ENCODE measurements around the gene RAB11A. TPM values are rescaled to one million over a fixed set of nuclear protein-coding genes. Genes with fewer than 3 reads are reported as not detected.

The RAB11A gene
- total and polyA plus RNA-seq, 2 of the 13 experiments (the other 11 are each of a cell fraction or from before 2014, with no cell fraction given) = 161 to 162 TPM

- Histone ChIP-seq H3K27me3 (ENCODE audit: control insufficient read depth in 1 of 2, insufficient read depth in 2 of 2, low read length in 2 of 2) (no peaks in the 10 kb centered on the region), H3K9me3 (ENCODE audit: low read length) (no peaks in the 10 kb centered on the region), H3K27ac (ENCODE audit: extremely low read length, insufficient read depth, low read length) (peak overlapping the region; percentile 52), H3K36me3 (replicated peaks in 1 of 2; ENCODE audit: control insufficient read depth in 1 of 2, insufficient read depth in 2 of 2, low read length in 2 of 2) (no peaks in the 10 kb centered on the region), H2AFZ (ENCODE audit: low read length) (peak overlapping the region; percentile 57), H4K20me1 (ENCODE audit: insufficient read depth, low read length) (no peaks in the 10 kb centered on the region), H3K79me2 (ENCODE audit: insufficient read depth, low read length) (no peaks in the 10 kb centered on the region), H3K4me1 (ENCODE audit: insufficient read depth, low read length) (peaks cover 55% of the 10 kb centered on the region), H3K9ac (ENCODE audit: insufficient read depth, low read depth, low read length) (peak overlapping the region; percentile 32), H3K4me2 (ENCODE audit: low read depth, low read length) (peak overlapping the region; percentile 56), H3K4me3 (replicated peaks in 1 of 3; ENCODE audit: insufficient read depth in 1 of 3, low read depth in 2 of 3, low read length in 3 of 3) (peak overlapping the region in 1 of 3 experiments; percentile 9; a peak in 1 of 6 replicates)
- BruUV-seq (replicated peaks) = no TSS peak
- CTCF ChIA-PET (ENCODE audit: low intra/inter-chr PET ratio, low total read pairs) = interaction anchor here (0.6 to 1.3 kb wide), 2 partner anchors 33 to 183 kb away, joined by 3 read pairs; no protein-coding TSS in a partner anchor
- intact Hi-C loops (cut with micrococcal nuclease; ENCODE audit: unreplicated experiment) = loop anchor here (5.0 kb wide), 1 partner anchor 82 kb away; no protein-coding TSS in a partner anchor
- in situ Hi-C loops (cut with HindIII; ENCODE audit: extremely low pct_ligation_motif_present, low pct_unique_long_range_greater_than_20kb) = no loop called here
- FAIRE-seq (peak; percentile 96), ATAC-seq (peak; percentile 99), DNase-seq (ENCODE audit: low spot score) (peak; percentile 81)
- POLR2A ChIA-PET = interaction anchor here (1.1 to 2.7 kb wide), 7 partner anchors 9 to 46 kb away, joined by 3 to 37 read pairs (median 5); partner anchors contain the start of genes DENND4A and RAB11A
- WGBS (ENCODE audit: low lambda C conversion rate) = 50% methylated on average over 6 of the region's 7 CpGs
- no peak for TF ChIP-seq PRMT3 (CRISPR knock-in tag; IDR thresholded peaks at IDR 0.05; ENCODE audit: borderline replicate concordance, low read depth)
- no peak for TF ChIP-seq ZSCAN9 (CRISPR knock-in tag; IDR thresholded peaks at IDR 0.05; ENCODE audit: borderline replicate concordance)
- no peak for TF ChIP-seq AFF4 (CRISPR knock-in tag; IDR thresholded peaks at IDR 0.05)
- peak; percentile 32 for TF ChIP-seq PHF8 (CRISPR knock-in tag; IDR thresholded peaks at IDR 0.05)
- peak; percentile 25; the same call in 1 of the 2 replicates for TF ChIP-seq ELF3 (CRISPR knock-in tag; IDR thresholded peaks at IDR 0.05)
- TF ChIP-seq SAP130 (CRISPR knock-in tag; IDR thresholded peaks at IDR 0.05; ENCODE audit: low read depth) = peak; percentile 36; the same call in 1 of the 2 replicates
- no peak for TF ChIP-seq POLR2G (IDR thresholded peaks at IDR 0.05; ENCODE audit: low read depth, low read length)
- no peak for TF ChIP-seq ZNF251 (CRISPR knock-in tag; IDR thresholded peaks at IDR 0.05)
- TF ChIP-seq ZNF30 (CRISPR knock-in tag; IDR thresholded peaks at IDR 0.05) = no peak
- no peak for TF ChIP-seq ZNF329 (CRISPR knock-in tag; IDR thresholded peaks at IDR 0.05; ENCODE audit: low read depth)
- no peak for TF ChIP-seq E2F2 (CRISPR knock-in tag; IDR thresholded peaks at IDR 0.05; ENCODE audit: borderline replicate concordance)
- no peak for TF ChIP-seq ETV6 (CRISPR knock-in tag; conservative IDR thresholded peaks at IDR 0.05)
- TF ChIP-seq CTCF (CRISPR knock-in tag; IDR thresholded peaks at IDR 0.05) = peak; percentile 83
- no peak for TF ChIP-seq HHEX (CRISPR knock-in tag; IDR thresholded peaks at IDR 0.05)
- no peak for TF ChIP-seq NCOA1 (CRISPR knock-in tag; IDR thresholded peaks at IDR 0.05)
- TF ChIP-seq CHCHD3 (CRISPR knock-in tag; IDR thresholded peaks at IDR 0.05) = no peak
- TF ChIP-seq ERF (CRISPR knock-in tag; IDR thresholded peaks at IDR 0.05) = peak; percentile 36; the same call in 1 of the 2 replicates
Observed at GRCh38 chr15:65824031-65824743, 45.1 kb upstream of the RAB11A start.

All from HepG2 (cell line).